Raji (cell line): ENCODE measurements around the gene TGM1.

Experiments
- POLR2A ChIP-seq: IDR thresholded peaks from 2 replicates; pipeline ENCODE4 v1.6.1; 2011; ENCODE audit warnings: low read depth, low read length, control low read depth; ENCODE audit not compliant: insufficient read depth

The TGM1 gene

GRCh38 chr14:24298892-24299254 lies 35.9 kb upstream of the TGM1 start:
- TF ChIP-seq POLR2A = no peak

- TF ChIP-seq POLR2A = no peak
Measured at GRCh38 chr14:24297190-24297964, 34.4 kb upstream of the TGM1 start.

- no peak for TF ChIP-seq POLR2A
Measured at GRCh38 chr14:24296341-24297157, 33.6 kb upstream of the TGM1 start.

- TF ChIP-seq POLR2A = no peak
Measured at GRCh38 chr14:24293525-24293924, 30.5 kb upstream of the TGM1 start.

- no peak for TF ChIP-seq POLR2A
Measured at GRCh38 chr14:24292118-24292807, 29.3 kb upstream of the TGM1 start.

- no peak for TF ChIP-seq POLR2A
Measured at GRCh38 chr14:24291446-24292117, 28.6 kb upstream of the TGM1 start.

GRCh38 chr14:24290746-24291145 lies 27.8 kb upstream of the TGM1 start:
- no peak for TF ChIP-seq POLR2A

GRCh38 chr14:24289649-24290280 lies 26.8 kb upstream of the TGM1 start:
- TF ChIP-seq POLR2A = no peak

GRCh38 chr14:24286996-24287395 lies 24.0 kb upstream of the TGM1 start:
- TF ChIP-seq POLR2A = no peak

- no peak for TF ChIP-seq POLR2A
Measured at GRCh38 chr14:24285351-24285750, 22.4 kb upstream of the TGM1 start.

GRCh38 chr14:24284501-24285035 lies 21.6 kb upstream of the TGM1 start:
- no peak for TF ChIP-seq POLR2A

- TF ChIP-seq POLR2A = no peak
Measured at GRCh38 chr14:24283796-24284460, 21.0 kb upstream of the TGM1 start.

- TF ChIP-seq POLR2A = no peak
Measured at GRCh38 chr14:24282736-24283135, 19.8 kb upstream of the TGM1 start.

GRCh38 chr14:24281636-24282035 lies 18.7 kb upstream of the TGM1 start:
- TF ChIP-seq POLR2A = no peak

- no peak for TF ChIP-seq POLR2A
Measured at GRCh38 chr14:24280797-24281460, 18.0 kb upstream of the TGM1 start.
